TTC549 (cell line): ENCODE results near the gene DPYSL4.

ENCODE experiments used
- FAIRE-seq: peaks from 2 replicates; lab custom pipeline; 2012; peaks lifted over from hg19 to GRCh38; lab: Jason Lieb, UNC

The DPYSL4 gene

GRCh38 chr10:132243141-132243540 is 56.4 kb downstream of the DPYSL4 start:
- no peak for FAIRE-seq

DNA sequence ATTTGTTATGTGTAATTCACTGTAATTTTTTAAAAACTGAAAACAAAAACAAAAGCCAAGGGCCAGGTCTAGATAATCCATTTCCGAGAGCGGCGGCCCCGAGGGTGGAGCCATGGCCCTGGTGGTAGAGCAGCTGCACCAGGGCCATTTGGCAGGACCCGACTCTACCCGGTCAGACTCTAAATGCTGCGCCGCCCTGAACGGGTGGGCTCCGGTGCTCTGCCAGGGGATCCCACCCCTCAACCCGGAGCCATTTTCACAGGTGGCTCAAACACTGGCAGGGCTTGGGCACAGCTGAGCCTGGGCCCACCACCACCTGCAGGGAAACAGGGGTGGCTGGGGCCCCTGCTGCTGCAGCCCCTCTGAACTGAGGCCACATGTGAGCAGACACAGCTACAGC is 56.9 kb downstream of the DPYSL4 start:
- no peak for FAIRE-seq

- FAIRE-seq = no peak
These were observed 58.3 kb downstream of the DPYSL4 start for GRCh38 chr10:132245056-132245455.

GRCh38 chr10:132246296-132246695 is 59.5 kb downstream of the DPYSL4 start:
- FAIRE-seq = no peak

- FAIRE-seq = no peak
These were observed 61.2 kb downstream of the DPYSL4 start for GRCh38 chr10:132247943-132248342.

- no peak for FAIRE-seq
These were observed 61.9 kb downstream of the DPYSL4 start for GRCh38 chr10:132248455-132249225.

- no peak for FAIRE-seq
These were observed 62.5 kb downstream of the DPYSL4 start for GRCh38 chr10:132249226-132249724.

DNA sequence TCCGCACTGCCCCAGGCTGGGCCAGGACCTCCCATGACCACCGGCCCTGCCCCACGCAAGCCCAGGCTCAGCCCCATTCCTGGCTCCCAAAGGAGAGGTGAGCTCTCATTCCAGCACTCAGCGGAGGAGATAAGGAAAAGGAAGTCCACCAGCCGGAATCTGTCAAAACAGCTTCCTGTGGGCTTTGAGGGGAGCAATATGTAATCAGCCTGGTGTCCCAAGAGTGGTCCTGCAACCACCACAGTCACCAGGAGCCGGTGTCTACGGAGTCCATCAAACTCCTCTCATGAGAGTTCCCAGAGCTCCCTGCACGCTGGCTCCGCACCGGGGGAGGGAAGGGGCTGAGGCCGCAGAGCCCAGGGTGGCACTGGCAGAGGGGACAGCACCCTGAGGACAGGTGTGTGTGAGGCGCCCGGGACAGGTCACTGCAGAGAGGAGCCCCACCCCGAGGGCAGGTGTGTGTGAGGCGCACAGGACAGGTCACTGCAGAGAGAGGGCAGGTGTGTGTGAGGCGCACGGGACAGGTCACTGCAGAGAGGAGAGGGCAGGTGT is 63.2 kb downstream of the DPYSL4 start:
- no peak for FAIRE-seq

DNA sequence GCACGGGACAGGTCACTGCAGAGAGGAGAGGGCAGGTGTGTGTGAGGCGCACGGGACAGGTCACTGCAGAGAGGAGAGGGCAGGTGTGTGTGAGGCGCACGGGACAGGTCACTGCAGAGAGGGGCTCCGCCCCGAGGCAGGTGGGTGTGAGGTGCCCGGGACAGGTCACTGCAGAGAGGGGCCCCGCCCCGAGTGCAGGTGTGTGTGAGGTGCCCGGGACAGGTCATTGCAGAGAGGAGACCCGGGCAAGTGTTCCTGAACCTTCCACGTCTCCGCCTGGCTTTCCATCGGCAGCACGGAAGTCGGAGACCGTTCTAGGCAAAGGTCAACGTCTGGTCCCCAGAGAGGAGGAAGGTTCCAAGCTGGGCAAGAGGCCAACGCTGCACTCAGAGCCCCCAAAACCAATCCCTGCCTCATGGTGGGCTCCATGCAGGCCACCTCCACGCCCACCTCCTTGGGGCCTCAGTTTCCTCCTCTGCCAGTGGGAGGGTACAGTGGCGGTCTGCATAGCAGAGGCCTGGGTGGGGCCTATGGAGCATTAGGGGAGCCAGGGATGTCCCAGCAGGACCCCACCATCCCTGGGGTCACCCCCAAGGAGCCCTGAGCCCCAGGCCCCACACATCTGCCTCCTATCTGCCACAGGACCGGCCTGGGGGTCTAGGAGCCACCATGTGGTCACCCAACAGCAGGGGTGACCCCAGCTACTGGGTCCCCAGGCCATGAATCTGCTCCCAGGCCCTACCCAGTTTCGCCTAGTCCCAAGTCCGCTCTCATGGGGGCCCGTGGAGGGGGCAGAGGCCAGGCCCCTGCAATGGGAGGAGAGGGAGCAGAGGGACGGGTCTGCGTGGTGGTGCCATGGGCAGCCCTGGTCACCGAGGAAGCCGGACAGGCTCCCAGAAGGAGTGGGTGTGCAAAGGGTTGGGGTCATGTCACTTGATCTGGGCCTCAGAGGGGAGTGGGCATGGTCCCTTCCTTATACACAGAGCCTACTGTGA is 64.0 kb downstream of the DPYSL4 start:
- no peak for FAIRE-seq

- FAIRE-seq = no peak
These were observed 65.2 kb downstream of the DPYSL4 start for GRCh38 chr10:132251928-132252327.

DNA sequence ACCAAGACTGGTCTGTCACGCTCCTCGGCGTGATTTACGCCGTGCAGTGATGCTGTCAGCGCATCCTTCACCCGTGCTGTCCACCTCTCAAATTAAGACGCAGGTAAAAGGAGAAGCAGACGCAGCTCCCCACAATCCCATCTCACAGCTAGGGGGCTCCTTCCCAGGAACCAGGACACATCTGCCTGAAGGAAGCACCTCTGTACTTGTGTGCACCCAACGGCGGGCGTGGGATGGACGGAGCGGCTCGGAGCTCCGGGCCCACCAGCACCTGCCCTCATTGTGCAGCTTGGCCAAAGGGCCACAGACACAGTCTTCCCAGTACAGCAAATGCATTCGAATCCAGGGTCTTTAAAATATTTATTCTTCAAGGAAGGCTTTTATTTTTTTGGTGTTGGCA is 65.7 kb downstream of the DPYSL4 start:
- no peak for FAIRE-seq

DNA sequence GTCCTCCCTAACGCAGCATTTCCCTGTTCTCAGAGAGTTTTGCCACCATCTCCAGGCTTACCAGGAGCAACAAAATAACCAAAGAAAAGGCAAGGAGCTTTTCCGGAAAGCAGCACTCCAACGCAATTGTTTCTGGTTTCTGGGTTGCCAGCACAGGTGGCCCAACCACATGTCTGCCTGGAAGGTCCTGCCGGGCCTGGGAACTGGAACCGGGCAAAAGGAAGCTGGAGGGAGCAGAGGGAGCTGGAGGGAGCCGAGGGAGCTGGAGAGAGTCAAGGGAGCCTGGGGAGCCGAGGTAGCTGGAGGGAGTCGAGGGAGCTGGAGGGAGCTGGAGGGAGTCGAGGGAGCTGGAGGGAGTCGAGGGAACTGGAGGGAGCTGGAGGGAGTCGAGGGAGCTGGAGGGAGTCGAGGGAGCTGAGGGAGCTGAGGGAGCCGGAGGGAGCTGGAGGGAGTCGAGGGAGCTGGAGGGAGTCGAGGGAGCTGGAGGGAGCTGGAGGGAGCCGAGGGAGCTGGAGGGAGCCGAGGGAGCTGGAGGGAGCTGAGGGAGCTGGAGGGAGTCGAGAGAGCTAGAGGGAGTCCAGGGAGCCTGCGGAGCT is 66.4 kb downstream of the DPYSL4 start:
- FAIRE-seq = no peak

DNA sequence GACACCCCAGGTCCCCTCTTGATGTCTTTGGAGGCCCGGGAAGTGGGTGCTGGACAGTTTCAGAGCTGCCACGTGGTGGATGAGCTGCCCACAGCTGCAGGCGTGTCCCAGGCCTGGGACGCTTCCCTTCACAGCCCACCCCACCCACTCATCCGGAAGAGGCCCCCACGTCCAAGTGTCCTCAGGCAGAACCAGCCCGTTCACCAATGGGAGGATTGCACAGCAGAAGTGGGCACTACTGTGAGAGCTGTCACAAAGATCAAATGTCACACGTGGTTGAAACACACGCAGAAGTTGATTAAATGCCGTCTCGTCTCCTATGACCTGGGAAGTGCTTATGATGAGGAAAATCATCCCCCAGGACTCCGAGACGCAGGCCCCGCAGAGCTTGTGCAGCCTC is 68.1 kb downstream of the DPYSL4 start:
- no peak for FAIRE-seq
